SHP77 treated with DMSO at 0.1 percent for 48 hours (cell line): Measurements from ENCODE around the gene VTI1A.
"Not testable (repeated sequence)": the region's sequence is repeated elsewhere in the genome, so short reads cannot be mapped to it uniquely, and the experiment has no call there.

Experiments
- DNase-seq: peaks from one replicate; lab custom pipeline; 2025; lab: John Stamatoyannopoulos, UW

Gene VTI1A

GRCh38 chr10:112723876-112724275, 276.9 kb downstream of the VTI1A start:
- no peak for DNase-seq

- DNase-seq = no peak
These were observed 277.5 kb downstream of the VTI1A start for GRCh38 chr10:112724404-112724991.

GRCh38 chr10:112728118-112728883, 281.3 kb downstream of the VTI1A start:
- no peak for DNase-seq

GRCh38 chr10:112728997-112729396, 282.0 kb downstream of the VTI1A start:
- DNase-seq = no peak

- not testable (repeated sequence) for DNase-seq
These were observed 284.4 kb downstream of the VTI1A start for GRCh38 chr10:112731450-112731849.

- no peak for DNase-seq
These were observed 285.4 kb downstream of the VTI1A start for GRCh38 chr10:112732277-112732921.

- DNase-seq = no peak
These were observed 288.2 kb downstream of the VTI1A start for GRCh38 chr10:112735041-112735695.

GRCh38 chr10:112738606-112739591, 291.9 kb downstream of the VTI1A start:
- DNase-seq = no peak

GRCh38 chr10:112739592-112740353, 292.8 kb downstream of the VTI1A start:
- no peak for DNase-seq

- DNase-seq = no peak
These were observed 294.9 kb downstream of the VTI1A start for GRCh38 chr10:112741830-112742402.

- no peak for DNase-seq
These were observed 297.4 kb downstream of the VTI1A start for GRCh38 chr10:112744181-112745096.

GRCh38 chr10:112746329-112746728, 299.3 kb downstream of the VTI1A start:
- DNase-seq = no peak

GRCh38 chr10:112750427-112751167, 303.6 kb downstream of the VTI1A start:
- DNase-seq = no peak

GRCh38 chr10:112751651-112752050, 304.6 kb downstream of the VTI1A start:
- no peak for DNase-seq

GRCh38 chr10:112752288-112752687, 305.3 kb downstream of the VTI1A start:
- DNase-seq = no peak

GRCh38 chr10:112753961-112754411, 307.0 kb downstream of the VTI1A start:
- DNase-seq = no peak

- DNase-seq = no peak
These were observed 308.6 kb downstream of the VTI1A start for GRCh38 chr10:112755446-112756234.

GRCh38 chr10:112756235-112756527, 309.2 kb downstream of the VTI1A start:
- DNase-seq = no peak
